Transverse colon (tissue), 4 donors: ENCODE results near the gene PROM1. TPM values are rescaled to one million over a fixed set of nuclear protein-coding genes. Genes with fewer than 3 reads are reported as not detected.

Source experiments
- DNase-seq: peaks from one replicate; pipeline ENCODE4 v3.0.0-alpha.2; 2019
- H3K27ac ChIP-seq, 4 donors: fragments of 200-600 bp; sonication (generic); 2 replicates each; pipeline ENCODE4 v1.5.1; 2016 to 2018; ENCODE audit warnings: inconsistent platforms in 4 of 4
- H3K27me3 ChIP-seq: fragments of 200-600 bp; sonication (generic); 2 replicates; pipeline ENCODE4 v1.5.1; 2017; ENCODE audit warnings: inconsistent platforms
- H3K36me3 ChIP-seq, 4 donors: fragments of 200-600 bp; sonication (generic); 2 replicates each; pipeline ENCODE4 v1.5.1; 2017 to 2019; ENCODE audit warnings: inconsistent platforms in 4 of 4
- H3K4me1 ChIP-seq, 4 donors: fragments of 200-600 bp; sonication (generic); 2 replicates each; pipeline ENCODE4 v1.5.1; 2017 to 2020; ENCODE audit warnings: inconsistent platforms in 4 of 4
- H3K4me3 ChIP-seq, 4 donors: fragments of 200-600 bp; sonication (generic); 1 replicate in 1 of 4; 2 replicates in 3 of 4; pipeline versions ENCODE4 v1.5.1 to v1.6.1; 2017 to 2019; ENCODE audit warnings: inconsistent platforms in 4 of 4
- H3K9me3 ChIP-seq, 2 donors: fragments of 200-600 bp; sonication (generic); 2 replicates each; pipeline ENCODE4 v1.5.1; 2017 to 2019; ENCODE audit warnings: inconsistent platforms in 2 of 2
- CTCF ChIP-seq, 5 experiments: fragments of 200-600 bp in 3 of 5; fragments of 450-650 bp in 2 of 5; sonication (generic) in 3 of 5; IDR thresholded peaks; 1 replicate in 2 of 5; 2 replicates in 3 of 5; pipeline ENCODE4 v1.5.1; 2016 to 2017; ENCODE audit warnings: antibody characterized with exemption in 5 of 5, inconsistent platforms in 3 of 5, mild to moderate bottlenecking in 2 of 5, moderate library complexity in 1 of 5
- EP300 ChIP-seq: sonication (generic); formaldehyde crosslinking; IDR thresholded peaks from one replicate; pipeline ENCODE4 v1.6.1; 2017; ENCODE audit warnings: antibody characterized with exemption, low read depth
- POLR2A ChIP-seq: fragments of 450-650 bp; IDR thresholded peaks from one replicate; pipeline ENCODE4 v1.6.1; 2016; ENCODE audit warnings: antibody characterized with exemption, mild to moderate bottlenecking, moderate library complexity
- POLR2AphosphoS5 ChIP-seq, 3 donors: sonication (generic); formaldehyde crosslinking; IDR thresholded peaks; one replicate each; pipeline ENCODE4 v1.6.1; 2016; ENCODE audit warnings: antibody characterized with exemption in 3 of 3
- WGBS, 2 donors: methylation state at CpG; one replicate each; pipeline ENCODE4 v1.1.5; 2018; ENCODE audit warnings: low coverage in 1 of 2; 5-methylcytosine and 5-hydroxymethylcytosine counted together
- in situ Hi-C, 4 donors: fragments of 200-750 bp; cut with MboI; loops; one replicate each; pipeline versions ENCODE4 v1.15.0 to v1.15.1; 2017; ENCODE audit warnings: low sequenced_read_pairs in 3 of 4, low pct_ligation_motif_present in 1 of 4, low pct_unique_long_range_greater_than_20kb in 1 of 4
- intact Hi-C: fragments of 100-400 bp; cut with DNase I; formaldehyde crosslinking; loops from one replicate; pipeline ENCODE4 v1.15.1; 2023; ENCODE audit warnings: low total_unique reads
- total RNA-seq, 4 donors: library from RNA; depleted of rRNA; stranded (reverse); fragments of >200 nt; gene quantifications; one replicate each; pipeline ENCODE4 v1.1.0, GENCODE V29; 2016

Gene PROM1
- total RNA-seq, 4 donors from 2014 or later, result 35.2 to 236 (median 170) TPM

- TF ChIP-seq POLR2A (no peak), CTCF (IDR thresholded peaks at IDR 0.05) (no peak), POLR2AphosphoS5 (IDR thresholded peaks at IDR 0.05) (no peak), EP300 (no peak)
- H3K9me3 ChIP-seq, result no peaks in the 10 kb centered on the region
- DNase-seq, result no peak
- H3K36me3 ChIP-seq, result no peaks in the 10 kb centered on the region
- H3K4me1 ChIP-seq, result no peaks in the 10 kb centered on the region
- WGBS, 2 donors, result 70 to 78% methylated on average over 3 to 9 of the region's 9 CpGs
- intact Hi-C loops, result no loop called here
- in situ Hi-C loops, result loop anchor here in 1 of 4 donors (25.0 kb wide), 1 partner anchor 484 kb away; no protein-coding TSS in a partner anchor
- no peaks in the 10 kb centered on the region for H3K27me3 ChIP-seq
- H3K4me3 ChIP-seq, result no peak overlapping the region
- H3K27ac ChIP-seq, result no peak overlapping the region
These were observed 112.6 kb downstream of the PROM1 start for GRCh38 chr4:15971068-15971801.

- in situ Hi-C loops (loop anchor here in 1 of 4 donors (10.0 to 25.0 kb wide), 2 partner anchors 234 to 481 kb away; no protein-coding TSS in a partner anchor), intact Hi-C loops (no loop called here)
- 81 to 86% methylated on average over 10 to 11 of the region's 11 CpGs for WGBS, 2 donors
These were observed 115.1 kb downstream of the PROM1 start for GRCh38 chr4:15968551-15969300.

GRCh38 chr4:15965325-15965724, 118.5 kb downstream of the PROM1 start:
- Histone ChIP-seq H3K4me3 (no peak overlapping the region), H3K27ac (no peak overlapping the region), H3K27me3 (no peaks in the 10 kb centered on the region), H3K36me3 (no peaks in the 10 kb centered on the region), H3K4me1 (peaks cover 0 to 15% (median 7%) of the 10 kb centered on the region in 4 donors), H3K9me3 (no peaks in the 10 kb centered on the region)
- no peak for TF ChIP-seq POLR2A
- TF ChIP-seq EP300, result no peak
- TF ChIP-seq CTCF (IDR thresholded peaks at IDR 0.05), result no peak
- TF ChIP-seq POLR2AphosphoS5 (IDR thresholded peaks at IDR 0.05), result no peak
- in situ Hi-C loops (loop anchor here in 1 of 4 donors (10.0 to 25.0 kb wide), 2 partner anchors 231 to 478 kb away; no protein-coding TSS in a partner anchor), intact Hi-C loops (no loop called here)
- WGBS, 2 donors, result 79 to 83% methylated on average over 5 of the region's 5 CpGs
- DNase-seq, result no peak

More at GRCh38 chr4:15968551-15969300, 115.1 kb downstream of the PROM1 start:
- H3K27ac ChIP-seq, result no peak overlapping the region
- H3K36me3 ChIP-seq, result no peaks in the 10 kb centered on the region
- TF ChIP-seq POLR2AphosphoS5 (IDR thresholded peaks at IDR 0.05), result no peak
- TF ChIP-seq EP300, result no peak
- TF ChIP-seq CTCF (IDR thresholded peaks at IDR 0.05), result no peak
- no peak for TF ChIP-seq POLR2A
- no peaks in the 10 kb centered on the region for H3K27me3 ChIP-seq
- H3K9me3 ChIP-seq, result no peaks in the 10 kb centered on the region
- no peak for DNase-seq
- H3K4me3 ChIP-seq, result no peak overlapping the region
- peaks cover 0 to 4% (median 1%) of the 10 kb centered on the region in 4 donors for H3K4me1 ChIP-seq

- TF ChIP-seq EP300, result no peak
- TF ChIP-seq CTCF (IDR thresholded peaks at IDR 0.05), result peak in 1 of 5 experiments; percentile 9
- no peaks in the 10 kb centered on the region for H3K36me3 ChIP-seq
- no peak for DNase-seq
- H3K9me3 ChIP-seq, result no peaks in the 10 kb centered on the region
- H3K27ac ChIP-seq, result no peak overlapping the region
- no peaks in the 10 kb centered on the region for H3K27me3 ChIP-seq
- no peak overlapping the region for H3K4me3 ChIP-seq
- H3K4me1 ChIP-seq, result peaks cover 0 to 15% (median 7%) of the 10 kb centered on the region in 4 donors
- intact Hi-C loops, result no loop called here
- 67 to 80% methylated on average over 1 to 5 of the region's 5 CpGs for WGBS, 2 donors
- in situ Hi-C loops, result loop anchor here in 1 of 4 donors (10.0 to 25.0 kb wide), 2 partner anchors 229 to 477 kb away; no protein-coding TSS in a partner anchor
These were observed 119.7 kb downstream of the PROM1 start for GRCh38 chr4:15964159-15964558.
